Measurements from ENCODE around the gene NFXL1. TPM values are rescaled to one million over a fixed set of nuclear protein-coding genes. Genes with fewer than 3 reads are reported as not detected.

The NFXL1 gene
- total RNA-seq, 1 donor from 2014 or later = 13.0 TPM

DNA sequence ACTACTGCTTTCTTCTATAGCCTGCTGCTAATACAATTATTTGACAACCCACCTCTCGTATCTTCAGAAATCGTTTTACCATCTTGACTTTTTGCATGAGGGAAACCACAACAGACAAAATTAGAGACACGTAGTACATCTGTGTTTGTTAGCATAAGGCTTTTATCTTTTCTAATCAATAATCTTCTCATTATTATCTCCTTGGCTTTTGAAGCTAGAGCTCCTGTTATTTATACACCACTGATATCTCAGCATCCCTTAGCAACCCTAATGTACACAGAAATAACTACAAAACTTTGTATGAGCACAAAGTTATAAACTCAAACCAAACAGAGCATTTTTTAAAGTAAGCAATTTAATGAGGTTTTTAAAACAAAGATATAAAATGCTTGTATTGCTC is 116.2 kb downstream of the NFXL1 start:
- no peaks in the 10 kb centered on the region for H3K27me3 Mint-ChIP-seq (ENCODE audit: low read depth, unreplicated experiment)
- H3K27ac Mint-ChIP-seq (ENCODE audit: unreplicated experiment) = no peak overlapping the region
- H3K4me1 Mint-ChIP-seq (ENCODE audit: low read depth, unreplicated experiment) = no peaks in the 10 kb centered on the region
- Histone ChIP-seq H2AFZ (ENCODE audit: low read depth, low read length) (no peak overlapping the region), H3K4me3 (ENCODE audit: insufficient read depth, low read depth, low read length) (no peak overlapping the region), H3K27me3 (ENCODE audit: insufficient read depth, low read length) (no peaks in the 10 kb centered on the region), H4K20me1 (ENCODE audit: insufficient read depth, low read length) (no peaks in the 10 kb centered on the region), H3K36me3 (ENCODE audit: insufficient read depth, low read length) (no peaks in the 10 kb centered on the region), H3K9me3 (ENCODE audit: insufficient read depth, low read depth, low read length) (no peaks in the 10 kb centered on the region), H3K4me1 (ENCODE audit: insufficient read depth, low read length) (no peaks in the 10 kb centered on the region), H3K9ac (ENCODE audit: low read length) (no peak overlapping the region), H3K79me2 (ENCODE audit: insufficient read depth, low read length) (no peaks in the 10 kb centered on the region), H3K4me2 (ENCODE audit: low read length) (no peak overlapping the region), H3K27ac (ENCODE audit: low read depth, low read length) (no peak overlapping the region)
- no peak overlapping the region for H3K4me3 Mint-ChIP-seq (ENCODE audit: unreplicated experiment)
- H3K36me3 Mint-ChIP-seq (ENCODE audit: low read depth, unreplicated experiment) = no peaks in the 10 kb centered on the region
- DNase-seq (ENCODE audit: low read depth) (no peak), FAIRE-seq (no peak)
- peaks cover 1% of the 10 kb centered on the region for H3K9me3 Mint-ChIP-seq (ENCODE audit: unreplicated experiment)
- TF ChIP-seq, protein P1, sequence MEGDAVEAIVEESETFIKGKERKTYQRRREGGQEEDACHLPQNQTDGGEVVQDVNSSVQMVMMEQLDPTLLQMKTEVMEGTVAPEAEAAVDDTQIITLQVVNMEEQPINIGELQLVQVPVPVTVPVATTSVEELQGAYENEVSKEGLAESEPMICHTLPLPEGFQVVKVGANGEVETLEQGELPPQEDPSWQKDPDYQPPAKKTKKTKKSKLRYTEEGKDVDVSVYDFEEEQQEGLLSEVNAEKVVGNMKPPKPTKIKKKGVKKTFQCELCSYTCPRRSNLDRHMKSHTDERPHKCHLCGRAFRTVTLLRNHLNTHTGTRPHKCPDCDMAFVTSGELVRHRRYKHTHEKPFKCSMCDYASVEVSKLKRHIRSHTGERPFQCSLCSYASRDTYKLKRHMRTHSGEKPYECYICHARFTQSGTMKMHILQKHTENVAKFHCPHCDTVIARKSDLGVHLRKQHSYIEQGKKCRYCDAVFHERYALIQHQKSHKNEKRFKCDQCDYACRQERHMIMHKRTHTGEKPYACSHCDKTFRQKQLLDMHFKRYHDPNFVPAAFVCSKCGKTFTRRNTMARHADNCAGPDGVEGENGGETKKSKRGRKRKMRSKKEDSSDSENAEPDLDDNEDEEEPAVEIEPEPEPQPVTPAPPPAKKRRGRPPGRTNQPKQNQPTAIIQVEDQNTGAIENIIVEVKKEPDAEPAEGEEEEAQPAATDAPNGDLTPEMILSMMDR (IDR thresholded peaks at IDR 0.05; ENCODE audit: insufficient read depth, low read depth, low read length) = no peak

Other genes starting within 250 kb of the NFXL1 start
- gene CORIN, start 76.5 kb downstream of the NFXL1 start, total RNA-seq = 0.20 and 0.31 TPM in 2 replicates
- gene CNGA1, start 102.1 kb upstream of the NFXL1 start, total RNA-seq = not detected in 2 replicates
- 3.8 and 4.9 TPM in 2 replicates for gene NIPAL1, start 102.2 kb upstream of the NFXL1 start, total RNA-seq
- 0.50 TPM in 1 of 2 replicates, not detected in the other for gene TXK, start 219.7 kb upstream of the NFXL1 start, total RNA-seq